Pancreas (tissue), 10 donors: Measurements from ENCODE around the gene FITM2. TPM values are rescaled to one million over a fixed set of nuclear protein-coding genes. Genes with fewer than 3 reads are reported as not detected.
"Not testable (repeated sequence)": the region's sequence is repeated elsewhere in the genome, so short reads cannot be mapped to it uniquely, and the experiment has no call there.

Experiments used
- ATAC-seq, 4 donors: fragments of 200-7000 bp; cut with Tn5 transposase; one replicate each; pipeline versions ENCODE4 v1.8.0 to v1.9.1; 2020; ENCODE audit warnings: mild to moderate bottlenecking in 4 of 4, moderate library complexity in 4 of 4
- DNase-seq, 6 donors: peaks; one replicate each; pipeline ENCODE4 v3.0.0-alpha.2; 2020
- FAIRE-seq: peaks from 2 replicates; lab custom pipeline; 2012; peaks lifted over from hg19 to GRCh38; lab: Jason Lieb, UNC
- H3K27ac ChIP-seq, 4 donors: fragments of 200-600 bp; sonication (generic); 1 replicate in 3 of 4; 2 replicates in 1 of 4; pipeline versions ENCODE4 v1.5.0 to v1.8.0; 2020
- H3K27me3 ChIP-seq, 4 donors: fragments of 200-600 bp; one replicate each; pipeline ENCODE4 v1.8.0; 2021
- H3K36me3 ChIP-seq, 3 donors: fragments of 200-600 bp; sonication (generic) in 1 of 3; one replicate each; pipeline versions ENCODE4 v1.5.0 to v1.8.0; 2020 to 2021
- H3K4me1 ChIP-seq, 3 donors: fragments of 200-600 bp; one replicate each; pipeline ENCODE4 v1.8.0; 2021
- H3K4me3 ChIP-seq, 4 donors: fragments of 200-600 bp; sonication (generic) in 2 of 4; one replicate each; pipeline versions ENCODE4 v1.5.0 to v1.8.0; 2020 to 2021
- H3K9me3 ChIP-seq, 4 donors: fragments of 200-600 bp; one replicate each; pipeline ENCODE4 v1.8.0; 2021
- CTCF ChIP-seq, 4 donors: fragments of 200-600 bp; sonication (generic) in 3 of 4; IDR thresholded peaks; one replicate each; pipeline versions ENCODE4 v1.5.0 to v1.8.0; 2021; ENCODE audit warnings: antibody characterized with exemption in 4 of 4
- WGBS, 2 donors: extraction: QIAGEN DNeasy Blood & Tissue Kit; methylation state at CpG; one replicate each; pipeline ENCODE4 v1.1.7; 2013; 5-methylcytosine and 5-hydroxymethylcytosine counted together
- intact Hi-C, 3 donors: fragments of 100-400 bp; cut with DNase I; formaldehyde crosslinking; loops; one replicate each; pipeline versions ENCODE4 v1.11.1 to v1.14.2; 2022
- polyA plus RNA-seq, 2 donors: library from polyadenylated mRNA; stranded (reverse); fragments of 200-250 nt; gene quantifications; one replicate each; pipeline ENCODE4 v1.2.3, GENCODE V29; 2013
- total RNA-seq, 6 donors: library from RNA; stranded (reverse); fragmentation: NEBNext Ultra II Directional in 4 of 6; extraction: Animal tissue kit (Norgen Biotek cat#: 25700) in 4 of 6; gene quantifications; one replicate each; pipeline versions ENCODE4 v1.2.1 to v1.2.4, GENCODE V29; 2021 to 2023
- donor health status: healthy with polysubstance abuse.
- donor health status: DM: no; HTN: no; CAD: no; lungs with moderate emphysema.
- donor health status: DM: no; HTN: no; CAD: no.
- donor health status: control.
- donor health status: control.
- donor health status: Bipolar disorder and iron deficiency.
- donor health status: DM: yes; HTN: yes; CAD: no.
- donor health status: DM: no; HTN: no; CAD: no.
- donor health status: DM: no; HTN: no; CAD: no.
- donor health status: DM: yes; HTN: yes; CAD: no.

FITM2 gene
- total and polyA plus RNA-seq, 8 donors: 2.0 to 7.4 (median 5.7) TPM

DNA sequence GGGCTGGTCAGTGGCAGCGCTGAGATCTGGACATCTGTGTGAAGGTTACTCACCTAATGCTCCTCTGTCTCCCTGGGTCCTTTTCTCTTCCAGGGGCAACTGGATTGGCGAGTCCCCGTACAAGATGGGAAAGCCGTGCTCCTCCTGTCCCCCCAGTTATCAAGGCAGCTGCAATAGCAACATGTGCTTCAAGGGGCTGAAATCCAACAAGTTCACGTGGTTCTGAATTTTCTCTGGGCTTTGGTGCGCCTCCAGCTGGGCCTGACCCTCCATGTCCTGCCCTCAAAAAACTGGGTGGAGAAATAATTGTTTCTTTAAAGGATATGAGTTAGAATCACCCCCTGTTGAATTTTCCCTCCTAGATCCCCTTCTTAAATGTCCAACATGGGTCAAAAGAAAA, 39.6 kb upstream of the FITM2 start:
- H3K9me3 ChIP-seq: no peaks in the 10 kb centered on the region
- H3K27ac ChIP-seq: no peak overlapping the region
- no peak for TF ChIP-seq CTCF (IDR thresholded peaks at IDR 0.05)
- H3K4me1 ChIP-seq: peaks cover 0 to 7% (median 5%) of the 10 kb centered on the region in 3 donors
- no peak for DNase-seq
- H3K4me3 ChIP-seq: no peak overlapping the region
- no peak for ATAC-seq
- FAIRE-seq: no peak
- no peaks in the 10 kb centered on the region for H3K36me3 ChIP-seq
- H3K27me3 ChIP-seq: no peaks in the 10 kb centered on the region
- intact Hi-C loops: no loop called here
- 88 to 91% methylated on average over 6 of the region's 6 CpGs for WGBS, 2 donors

DNA sequence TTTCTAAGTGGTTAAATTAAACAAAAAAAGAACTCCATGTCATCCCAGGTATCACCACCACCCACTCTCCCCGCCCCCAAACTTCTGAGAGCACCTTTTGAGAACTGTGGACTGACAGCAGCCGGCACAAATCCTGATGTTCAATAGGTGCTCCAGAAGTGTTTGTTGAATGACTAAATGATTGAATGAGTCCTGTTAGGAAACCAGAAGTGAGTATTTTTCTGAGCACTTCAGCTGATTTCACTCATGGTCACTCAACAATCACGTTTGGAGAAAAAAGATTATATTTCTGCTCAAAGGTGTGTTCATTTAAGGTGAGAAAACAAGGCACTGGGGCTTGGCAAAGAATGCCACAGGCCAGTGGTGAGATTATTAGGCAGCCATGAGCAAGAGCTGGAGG, 38.3 kb upstream of the FITM2 start:
- no peak for DNase-seq
- WGBS, 2 donors: 83 to 84% methylated on average over 3 of the region's 3 CpGs
- TF ChIP-seq CTCF (IDR thresholded peaks at IDR 0.05): no peak

GRCh38 chr20:44348168-44348659, 37.2 kb upstream of the FITM2 start:
- Histone ChIP-seq H3K27me3 (no peaks in the 10 kb centered on the region), H3K4me3 (no peak overlapping the region), H3K27ac (no peak overlapping the region), H3K36me3 (no peaks in the 10 kb centered on the region), H3K4me1 (no peaks in the 10 kb centered on the region), H3K9me3 (no peaks in the 10 kb centered on the region)
- intact Hi-C loops: no loop called here
- DNase-seq (no peak), FAIRE-seq (no peak), ATAC-seq (no peak)
- 86 to 98% methylated on average over 4 of the region's 4 CpGs for WGBS, 2 donors
- TF ChIP-seq CTCF (IDR thresholded peaks at IDR 0.05): no peak

More for the DNA sequence above, 38.3 kb upstream of the FITM2 start:
- FAIRE-seq (no peak), ATAC-seq (no peak)
- intact Hi-C loops: no loop called here
- Histone ChIP-seq H3K36me3 (no peaks in the 10 kb centered on the region), H3K9me3 (no peaks in the 10 kb centered on the region), H3K27ac (no peak overlapping the region), H3K27me3 (no peaks in the 10 kb centered on the region), H3K4me3 (no peak overlapping the region), H3K4me1 (no peaks in the 10 kb centered on the region)

DNA sequence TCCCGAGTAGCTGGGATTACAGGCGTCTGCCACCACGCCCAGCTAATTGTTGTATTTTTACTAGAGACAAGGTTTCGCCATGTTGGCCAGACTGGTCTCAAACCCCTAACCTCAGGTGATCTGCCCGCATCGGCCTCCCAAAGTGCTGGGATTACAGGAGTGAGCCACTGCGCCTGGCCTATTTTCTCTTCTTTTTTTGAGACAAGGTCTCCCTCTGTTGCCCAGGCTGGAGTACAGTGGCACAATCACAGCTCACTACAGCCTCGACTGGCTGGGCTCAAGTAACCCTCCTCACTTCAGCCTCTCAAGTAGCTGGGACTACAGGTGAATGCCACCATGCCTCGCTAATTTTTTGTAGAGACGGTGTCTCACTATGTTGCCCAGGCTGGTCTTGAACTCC, 34.9 kb upstream of the FITM2 start:
- ATAC-seq, H3K9me3 ChIP-seq, H3K27me3 ChIP-seq, H3K27ac ChIP-seq, DNase-seq, H3K36me3 ChIP-seq, H3K4me3 ChIP-seq, H3K4me1 ChIP-seq, FAIRE-seq, intact Hi-C loops: not testable (repeated sequence)
- WGBS, 2 donors: 90 to 94% methylated on average over 10 of the region's 10 CpGs

- Histone ChIP-seq H3K4me1 (no peaks in the 10 kb centered on the region), H3K4me3 (no peak overlapping the region), H3K27me3 (no peaks in the 10 kb centered on the region), H3K9me3 (no peaks in the 10 kb centered on the region), H3K27ac (no peak overlapping the region), H3K36me3 (no peaks in the 10 kb centered on the region)
- WGBS, 2 donors: 90 to 93% methylated on average over 8 of the region's 8 CpGs
- intact Hi-C loops: no loop called here
- no peak for TF ChIP-seq CTCF (IDR thresholded peaks at IDR 0.05)
- FAIRE-seq: no peak
- no peak for ATAC-seq
- DNase-seq: no peak
Measured at GRCh38 chr20:44345147-44345546, 34.1 kb upstream of the FITM2 start.
